SU-DHL-6 (cell line): ENCODE measurements around the gene TSGA10IP.

ENCODE experiments used
- H2AFZ ChIP-seq: fragments of 200-600 bp; sonication (generic); 2 replicates; pipeline ENCODE4 v1.6.1; 2014; ENCODE audit warnings: low read depth, mild to moderate bottlenecking, moderate library complexity, mixed read lengths, antibody characterized with exemption, low read length; ENCODE audit not compliant: severe bottlenecking
- H3F3A ChIP-seq: fragments of 200-600 bp; shearing (Covaris generic); 2 replicates; pipeline ENCODE4 v1.6.0; 2016; ENCODE audit warnings: antibody characterized with exemption, mild to moderate bottlenecking; ENCODE audit not compliant: insufficient read depth
- H3K27ac ChIP-seq: fragments of 200-600 bp; sonication (generic); 2 replicates; pipeline ENCODE4 v1.5.1; 2016; ENCODE audit warnings: low read depth, mild to moderate bottlenecking, low read length, moderate library complexity, mixed read lengths
- H3K27me3 ChIP-seq: fragments of 200-600 bp; sonication (generic), shearing (Covaris generic); 2 replicates; pipeline ENCODE4 v1.6.0; 2014; ENCODE audit warnings: mild to moderate bottlenecking, low read length
- H3K36me3 ChIP-seq: fragments of 200-600 bp; sonication (generic); 2 replicates; pipeline ENCODE4 v1.6.1; 2014; ENCODE audit warnings: mild to moderate bottlenecking, low read length, mixed read lengths
- H3K4me2 ChIP-seq: fragments of 300-600, 200-600 bp; shearing (Covaris generic), sonication (generic); 2 replicates; pipeline ENCODE4 v1.6.0; 2014; ENCODE audit warnings: low read length, low read depth, mild to moderate bottlenecking; ENCODE audit not compliant: poor library complexity, severe bottlenecking
- H3K4me3 ChIP-seq: fragments of 200-600 bp; sonication (generic); 2 replicates; pipeline ENCODE4 v1.5.1; 2014; ENCODE audit warnings: antibody characterized with exemption, low read length, mild to moderate bottlenecking, mixed read lengths; ENCODE audit not compliant: insufficient read depth, poor library complexity, severe bottlenecking
- H3K79me2 ChIP-seq: fragments of 200-600 bp; sonication (generic); 2 replicates; pipeline ENCODE4 v1.6.1; 2014; ENCODE audit warnings: mild to moderate bottlenecking, low read length, moderate library complexity; ENCODE audit not compliant: insufficient read depth
- H3K9ac ChIP-seq: fragments of 200-600 bp; sonication (generic); 2 replicates; pipeline ENCODE4 v1.7.0; 2014; ENCODE audit warnings: mild to moderate bottlenecking, low read length
- H3K9me2 ChIP-seq: fragments of 200-600 bp; sonication (generic); replicated peaks from 2 replicates; pipeline ENCODE4 v1.6.1; 2014; ENCODE audit warnings: low read length; ENCODE audit not compliant: insufficient read depth
- H3K9me3 ChIP-seq: fragments of 200-600 bp; sonication (generic); 2 replicates; pipeline ENCODE4 v1.6.1; 2014; ENCODE audit warnings: low read length, mixed read lengths; ENCODE audit not compliant: insufficient read depth
- H4K20me1 ChIP-seq: fragments of 200-600 bp; sonication (generic); 2 replicates; pipeline ENCODE4 v1.6.1; 2014; ENCODE audit warnings: low read depth, mild to moderate bottlenecking, antibody characterized with exemption, low read length, moderate library complexity, mixed read lengths
- EZH2phosphoT487 ChIP-seq: fragments of 200-600 bp; sonication (generic), shearing (Covaris generic); conservative IDR thresholded peaks from 2 replicates; pipeline ENCODE4 v1.6.1; 2018; ENCODE audit warnings: mild to moderate bottlenecking, antibody characterized with exemption, low read length, moderate library complexity, mixed read lengths
- TF ChIP-seq, protein P1 (sequence below): fragments of 200-600 bp; sonication (generic); IDR thresholded peaks from one replicate; pipeline ENCODE4 v1.5.1; 2017; ENCODE audit warnings: antibody characterized with exemption, mild to moderate bottlenecking, low read length, moderate library complexity; ENCODE audit not compliant: insufficient read depth, poor library complexity, severe bottlenecking

Gene TSGA10IP

GRCh38 chr11:65945430-65945911, at the start of gene TSGA10IP:
Gene TSGA10IP (plus strand): TSS chr11:65945480. CDS start chr11:65945676, 196 bp downstream.
- no peaks in the 10 kb centered on the region for H3K79me2 ChIP-seq
- H3K27me3 ChIP-seq, result no peaks in the 10 kb centered on the region
- H3K4me3 ChIP-seq, result no peak within 1 kb of the TSS
- H3K36me3 ChIP-seq, result no peaks in the 10 kb centered on the region
- no peaks in the 10 kb centered on the region for H3F3A ChIP-seq
- H3K9me2 ChIP-seq, result no peaks in the 10 kb centered on the region
- no peak within 1 kb of the TSS for H3K27ac ChIP-seq
- no peak within 1 kb of the TSS for H2AFZ ChIP-seq
- no peak within 1 kb of the TSS for H3K9ac ChIP-seq
- no peak for TF ChIP-seq EZH2phosphoT487
- TF ChIP-seq, protein P1, sequence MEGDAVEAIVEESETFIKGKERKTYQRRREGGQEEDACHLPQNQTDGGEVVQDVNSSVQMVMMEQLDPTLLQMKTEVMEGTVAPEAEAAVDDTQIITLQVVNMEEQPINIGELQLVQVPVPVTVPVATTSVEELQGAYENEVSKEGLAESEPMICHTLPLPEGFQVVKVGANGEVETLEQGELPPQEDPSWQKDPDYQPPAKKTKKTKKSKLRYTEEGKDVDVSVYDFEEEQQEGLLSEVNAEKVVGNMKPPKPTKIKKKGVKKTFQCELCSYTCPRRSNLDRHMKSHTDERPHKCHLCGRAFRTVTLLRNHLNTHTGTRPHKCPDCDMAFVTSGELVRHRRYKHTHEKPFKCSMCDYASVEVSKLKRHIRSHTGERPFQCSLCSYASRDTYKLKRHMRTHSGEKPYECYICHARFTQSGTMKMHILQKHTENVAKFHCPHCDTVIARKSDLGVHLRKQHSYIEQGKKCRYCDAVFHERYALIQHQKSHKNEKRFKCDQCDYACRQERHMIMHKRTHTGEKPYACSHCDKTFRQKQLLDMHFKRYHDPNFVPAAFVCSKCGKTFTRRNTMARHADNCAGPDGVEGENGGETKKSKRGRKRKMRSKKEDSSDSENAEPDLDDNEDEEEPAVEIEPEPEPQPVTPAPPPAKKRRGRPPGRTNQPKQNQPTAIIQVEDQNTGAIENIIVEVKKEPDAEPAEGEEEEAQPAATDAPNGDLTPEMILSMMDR, result no peak
- no peaks in the 10 kb centered on the region for H4K20me1 ChIP-seq
- no peaks in the 10 kb centered on the region for H3K9me3 ChIP-seq
- H3K4me2 ChIP-seq, result no peak within 1 kb of the TSS

- Histone ChIP-seq H3F3A (peaks cover 14% of the 10 kb centered on the region), H3K4me3 (no peak overlapping the region), H3K36me3 (no peaks in the 10 kb centered on the region), H3K9me3 (no peaks in the 10 kb centered on the region), H4K20me1 (no peaks in the 10 kb centered on the region), H3K4me2 (no peak overlapping the region), H3K27me3 (no peaks in the 10 kb centered on the region), H3K9me2 (no peaks in the 10 kb centered on the region), H3K27ac (no peak overlapping the region), H3K79me2 (peaks cover 12% of the 10 kb centered on the region), H2AFZ (no peak overlapping the region), H3K9ac (no peak overlapping the region)
- no peak for TF ChIP-seq EZH2phosphoT487
- TF ChIP-seq, protein P1, result no peak
These were observed 49.7 kb upstream of the TSGA10IP start for GRCh38 chr11:65895482-65895981.

- Histone ChIP-seq H3K36me3 (no peaks in the 10 kb centered on the region), H3K27me3 (no peaks in the 10 kb centered on the region), H3K4me3 (no peak overlapping the region), H3K79me2 (peaks cover 9% of the 10 kb centered on the region), H3K27ac (no peak overlapping the region), H2AFZ (no peak overlapping the region), H3K4me2 (no peak overlapping the region), H3K9me2 (no peaks in the 10 kb centered on the region), H3K9me3 (no peaks in the 10 kb centered on the region), H4K20me1 (no peaks in the 10 kb centered on the region), H3K9ac (no peak overlapping the region), H3F3A (peaks cover 14% of the 10 kb centered on the region)
- TF ChIP-seq EZH2phosphoT487, result no peak
- TF ChIP-seq, protein P1, result no peak
These were observed 49.0 kb upstream of the TSGA10IP start for GRCh38 chr11:65896034-65896999.
